Endometrial microvascular endothelial cells (primary cell): Measurements from ENCODE around the gene RASGRP1. TPM values are rescaled to one million over a fixed set of nuclear protein-coding genes. Genes with fewer than 3 reads are reported as not detected.

Experiments used
- in situ Hi-C: cut with HindIII; loops from 2 replicates; pipeline ENCODE4 v1.10.0; 2017; ENCODE audit warnings: low sequenced_read_pairs, low pct_unique_long_range_greater_than_20kb; ENCODE audit errors: inconsistent ontology term
- total RNA-seq: library from RNA; depleted of rRNA; stranded (reverse); fragments of >200 nt; gene quantifications from one replicate; pipeline ENCODE4 v1.2.3, GENCODE V29; 2015; ENCODE audit errors: inconsistent ontology term

RASGRP1 gene
- total RNA-seq, 1 donor from 2014 or later = not detected

GRCh38 chr15:38545179-38545578 is 19.4 kb downstream of the RASGRP1 start:
- in situ Hi-C loops = no loop called here

- in situ Hi-C loops = no loop called here
Observed at GRCh38 chr15:38541026-38541425, 23.6 kb downstream of the RASGRP1 start.

GRCh38 chr15:38540510-38540909 is 24.1 kb downstream of the RASGRP1 start:
- in situ Hi-C loops = no loop called here

- in situ Hi-C loops = no loop called here
Observed at GRCh38 chr15:38539008-38539343, 25.6 kb downstream of the RASGRP1 start.

- in situ Hi-C loops = no loop called here
Observed at GRCh38 chr15:38538328-38539007, 26.1 kb downstream of the RASGRP1 start.

- in situ Hi-C loops = no loop called here
Observed at GRCh38 chr15:38536201-38536676, 28.4 kb downstream of the RASGRP1 start.

- in situ Hi-C loops = no loop called here
Observed at GRCh38 chr15:38535491-38536200, 29.0 kb downstream of the RASGRP1 start.

GRCh38 chr15:38534691-38535090 is 29.9 kb downstream of the RASGRP1 start:
- in situ Hi-C loops = no loop called here

- in situ Hi-C loops = no loop called here
Observed at GRCh38 chr15:38533926-38534325, 30.7 kb downstream of the RASGRP1 start.

- in situ Hi-C loops = no loop called here
Observed at GRCh38 chr15:38533416-38533915, 31.1 kb downstream of the RASGRP1 start.

GRCh38 chr15:38532728-38533127 is 31.9 kb downstream of the RASGRP1 start:
- in situ Hi-C loops = no loop called here

- in situ Hi-C loops = no loop called here
Observed at GRCh38 chr15:38531509-38531908, 33.1 kb downstream of the RASGRP1 start.

- in situ Hi-C loops = no loop called here
Observed at GRCh38 chr15:38530113-38530512, 34.5 kb downstream of the RASGRP1 start.

- in situ Hi-C loops = no loop called here
Observed at GRCh38 chr15:38528294-38528693, 36.3 kb downstream of the RASGRP1 start.

- in situ Hi-C loops = no loop called here
Observed at GRCh38 chr15:38526158-38526557, 38.5 kb downstream of the RASGRP1 start.

GRCh38 chr15:38525489-38525888 is 39.1 kb downstream of the RASGRP1 start:
- in situ Hi-C loops = no loop called here

GRCh38 chr15:38524156-38524555 is 40.5 kb downstream of the RASGRP1 start:
- in situ Hi-C loops = no loop called here

- in situ Hi-C loops = no loop called here
Observed at GRCh38 chr15:38522922-38523321, 41.7 kb downstream of the RASGRP1 start.

GRCh38 chr15:38521316-38521715 is 43.3 kb downstream of the RASGRP1 start:
- in situ Hi-C loops = no loop called here

- in situ Hi-C loops = no loop called here
Observed at GRCh38 chr15:38520035-38520434, 44.6 kb downstream of the RASGRP1 start.
